Astrocyte (in vitro differentiated cells and primary cell): Measurements from ENCODE around the gene ASIC4. TPM values are rescaled to one million over a fixed set of nuclear protein-coding genes. Genes with fewer than 3 reads are reported as not detected.

ENCODE experiments used
- DNase-seq: peaks from one replicate; pipeline ENCODE4 v3.0.0-alpha.2; 2010; ENCODE audit warnings: low read depth
- FAIRE-seq: peaks from 2 replicates; lab custom pipeline; 2011; peaks lifted over from hg19 to GRCh38; lab: Jason Lieb, UNC
- H2AFZ ChIP-seq: 2 replicates; pipeline ENCODE4 v1.6.0; 2012; ENCODE audit warnings: low read depth, low read length, inconsistent platforms
- H3K27ac ChIP-seq: 2 replicates; pipeline ENCODE4 v1.5.1; 2011; ENCODE audit warnings: low read depth, low read length, inconsistent platforms
- H3K27me3 ChIP-seq: 2 replicates; pipeline ENCODE4 v1.6.0; 2011; ENCODE audit warnings: low read length, inconsistent platforms; ENCODE audit not compliant: insufficient read depth
- H3K36me3 ChIP-seq: 2 replicates; pipeline ENCODE4 v1.5.1; 2011; ENCODE audit warnings: low read length, inconsistent platforms; ENCODE audit not compliant: insufficient read depth
- H3K4me1 ChIP-seq: 2 replicates; pipeline ENCODE4 v1.5.1; 2011; ENCODE audit warnings: low read length, inconsistent platforms; ENCODE audit not compliant: insufficient read depth
- H3K4me2 ChIP-seq: 2 replicates; pipeline ENCODE4 v1.6.0; 2012; ENCODE audit warnings: low read length, inconsistent platforms
- H3K4me3 ChIP-seq: 2 replicates; pipeline ENCODE4 v1.5.1; 2011; ENCODE audit warnings: low read depth, mild to moderate bottlenecking, low read length, inconsistent platforms; ENCODE audit not compliant: insufficient read depth
- H3K79me2 ChIP-seq: 2 replicates; pipeline ENCODE4 v1.6.0; 2012; ENCODE audit warnings: mild to moderate bottlenecking, low read length, inconsistent platforms; ENCODE audit not compliant: insufficient read depth
- H3K9ac ChIP-seq: 2 replicates; pipeline ENCODE4 v1.6.0; 2012; ENCODE audit warnings: mild to moderate bottlenecking, low read length, inconsistent platforms
- H3K9me3 ChIP-seq: 2 replicates; pipeline ENCODE4 v1.5.1; 2012; ENCODE audit warnings: low read depth, mild to moderate bottlenecking, low read length, inconsistent platforms; ENCODE audit not compliant: insufficient read depth
- H4K20me1 ChIP-seq: 2 replicates; pipeline ENCODE4 v1.6.0; 2012; ENCODE audit warnings: low read length, inconsistent platforms; ENCODE audit not compliant: insufficient read depth
- H3K27ac Mint-ChIP-seq: one replicate; pipeline ENCODE4 v1.8.0; 2021; ENCODE audit warnings: mild to moderate bottlenecking, mixed read lengths; ENCODE audit not compliant: unreplicated experiment
- H3K27me3 Mint-ChIP-seq: one replicate; pipeline ENCODE4 v1.8.0; 2021; ENCODE audit warnings: low read depth, mixed read lengths; ENCODE audit not compliant: unreplicated experiment
- H3K36me3 Mint-ChIP-seq: one replicate; pipeline ENCODE4 v1.8.0; 2021; ENCODE audit warnings: low read depth, mixed read lengths; ENCODE audit not compliant: unreplicated experiment
- H3K4me1 Mint-ChIP-seq: one replicate; pipeline ENCODE4 v1.8.0; 2021; ENCODE audit warnings: low read depth, mixed read lengths; ENCODE audit not compliant: unreplicated experiment
- H3K4me3 Mint-ChIP-seq: one replicate; pipeline ENCODE4 v1.8.0; 2021; ENCODE audit warnings: mild to moderate bottlenecking, moderate library complexity, mixed read lengths; ENCODE audit not compliant: unreplicated experiment
- H3K9me3 Mint-ChIP-seq: one replicate; pipeline ENCODE4 v1.8.0; 2021; ENCODE audit warnings: mild to moderate bottlenecking, mixed read lengths; ENCODE audit not compliant: unreplicated experiment
- EZH2 ChIP-seq: IDR thresholded peaks from 2 replicates; pipeline ENCODE4 v1.6.1; 2012; ENCODE audit warnings: mild to moderate bottlenecking, low read length, inconsistent platforms; ENCODE audit not compliant: insufficient read depth
- total RNA-seq: library from RNA; stranded (reverse); gene quantifications from 2 replicates; pipeline ENCODE4 v1.2.1, GENCODE V29; 2021
- TF ChIP-seq, protein P1 (sequence below): IDR thresholded peaks from 2 replicates; pipeline ENCODE4 v1.5.1; 2011; ENCODE audit warnings: low read depth, mild to moderate bottlenecking, inconsistent platforms, low read length, moderate library complexity; ENCODE audit not compliant: insufficient read depth

Gene ASIC4
- total RNA-seq, 1 donor from 2014 or later = 0.39 TPM

GRCh38 chr2:219513787-219514186, 495 bp upstream of the ASIC4 start:
- H3K9ac ChIP-seq = no peak overlapping the region
- no peaks in the 10 kb centered on the region for H3K9me3 ChIP-seq
- no peak for FAIRE-seq

GRCh38 chr2:219514836-219515235, 554 bp downstream of the ASIC4 start:
- H3K36me3 Mint-ChIP-seq = no peaks in the 10 kb centered on the region
- H3K4me3 ChIP-seq = no peak overlapping the region
- FAIRE-seq = no peak
- no peaks in the 10 kb centered on the region for H3K36me3 ChIP-seq
- no peak overlapping the region for H3K4me3 Mint-ChIP-seq
- H3K27me3 Mint-ChIP-seq = peaks cover 47% of the 10 kb centered on the region
- H2AFZ ChIP-seq = no peak overlapping the region
- DNase-seq = no peak
- H3K4me1 Mint-ChIP-seq = peaks cover 27% of the 10 kb centered on the region
- H3K9me3 Mint-ChIP-seq = no peaks in the 10 kb centered on the region
- no peaks in the 10 kb centered on the region for H4K20me1 ChIP-seq
- no peak overlapping the region for H3K27ac Mint-ChIP-seq
- H3K27ac ChIP-seq = no peak overlapping the region
- H3K4me1 ChIP-seq = peaks cover 11% of the 10 kb centered on the region
- no peak overlapping the region for H3K4me2 ChIP-seq
- H3K9me3 ChIP-seq = no peaks in the 10 kb centered on the region
- no peak for TF ChIP-seq EZH2
- TF ChIP-seq, protein P1, sequence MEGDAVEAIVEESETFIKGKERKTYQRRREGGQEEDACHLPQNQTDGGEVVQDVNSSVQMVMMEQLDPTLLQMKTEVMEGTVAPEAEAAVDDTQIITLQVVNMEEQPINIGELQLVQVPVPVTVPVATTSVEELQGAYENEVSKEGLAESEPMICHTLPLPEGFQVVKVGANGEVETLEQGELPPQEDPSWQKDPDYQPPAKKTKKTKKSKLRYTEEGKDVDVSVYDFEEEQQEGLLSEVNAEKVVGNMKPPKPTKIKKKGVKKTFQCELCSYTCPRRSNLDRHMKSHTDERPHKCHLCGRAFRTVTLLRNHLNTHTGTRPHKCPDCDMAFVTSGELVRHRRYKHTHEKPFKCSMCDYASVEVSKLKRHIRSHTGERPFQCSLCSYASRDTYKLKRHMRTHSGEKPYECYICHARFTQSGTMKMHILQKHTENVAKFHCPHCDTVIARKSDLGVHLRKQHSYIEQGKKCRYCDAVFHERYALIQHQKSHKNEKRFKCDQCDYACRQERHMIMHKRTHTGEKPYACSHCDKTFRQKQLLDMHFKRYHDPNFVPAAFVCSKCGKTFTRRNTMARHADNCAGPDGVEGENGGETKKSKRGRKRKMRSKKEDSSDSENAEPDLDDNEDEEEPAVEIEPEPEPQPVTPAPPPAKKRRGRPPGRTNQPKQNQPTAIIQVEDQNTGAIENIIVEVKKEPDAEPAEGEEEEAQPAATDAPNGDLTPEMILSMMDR = no peak
- peaks cover 34% of the 10 kb centered on the region for H3K27me3 ChIP-seq
- H3K79me2 ChIP-seq = no peaks in the 10 kb centered on the region
- H3K9ac ChIP-seq = no peak overlapping the region

More at GRCh38 chr2:219513787-219514186, 495 bp upstream of the ASIC4 start:
- Histone ChIP-seq H3K79me2 (no peaks in the 10 kb centered on the region), H3K4me1 (peaks cover 16% of the 10 kb centered on the region), H3K27ac (no peak overlapping the region), H4K20me1 (no peaks in the 10 kb centered on the region), H3K4me2 (peak overlapping the region; percentile 44), H3K4me3 (no peak overlapping the region), H3K36me3 (no peaks in the 10 kb centered on the region), H2AFZ (no peak overlapping the region), H3K27me3 (peaks cover 34% of the 10 kb centered on the region)
- Mint-ChIP-seq H3K27me3 (peaks cover 45% of the 10 kb centered on the region), H3K4me1 (peaks cover 30% of the 10 kb centered on the region), H3K36me3 (no peaks in the 10 kb centered on the region), H3K4me3 (peak overlapping the region; percentile 4), H3K27ac (peak overlapping the region; percentile 50), H3K9me3 (no peaks in the 10 kb centered on the region)
- no peak for DNase-seq
- no peak for TF ChIP-seq EZH2

GRCh38 chr2:219515874-219516629, 1.8 kb downstream of the ASIC4 start:
- H3K27me3 ChIP-seq = peaks cover 31% of the 10 kb centered on the region
- Mint-ChIP-seq H3K27me3 (peaks cover 45% of the 10 kb centered on the region), H3K4me1 (peaks cover 29% of the 10 kb centered on the region), H3K27ac (no peak overlapping the region), H3K9me3 (no peaks in the 10 kb centered on the region), H3K4me3 (no peak overlapping the region), H3K36me3 (no peaks in the 10 kb centered on the region)
- H3K36me3 ChIP-seq = no peaks in the 10 kb centered on the region
- FAIRE-seq (no peak), DNase-seq (no peak)
- H2AFZ ChIP-seq = no peak overlapping the region
- no peaks in the 10 kb centered on the region for H3K9me3 ChIP-seq
- peaks cover 11% of the 10 kb centered on the region for H3K4me1 ChIP-seq
- no peaks in the 10 kb centered on the region for H3K79me2 ChIP-seq
- TF ChIP-seq, protein P1 = no peak
- no peak for TF ChIP-seq EZH2
- no peak overlapping the region for H3K27ac ChIP-seq
- no peaks in the 10 kb centered on the region for H4K20me1 ChIP-seq
- no peak overlapping the region for H3K9ac ChIP-seq
- H3K4me2 ChIP-seq = no peak overlapping the region
- H3K4me3 ChIP-seq = no peak overlapping the region
